GM21423 (cell line): Measurements from ENCODE around the gene BCCIP.
A peak's percentile ranks its signal among the peaks of the same experiment; 100 is the strongest.

Source experiments
- ATAC-seq: cut with Tn5 transposase; IDR thresholded peaks from one replicate; pipeline ENCODE4 v1.9.1; 2021; ENCODE audit warnings: mild to moderate bottlenecking, moderate library complexity; ENCODE audit not compliant: unreplicated experiment

BCCIP gene

GRCh38 chr10:125797424-125797823 lies 25.9 kb upstream of the BCCIP start:
- ATAC-seq, result no peak

GRCh38 chr10:125797994-125798662 lies 25.2 kb upstream of the BCCIP start:
- ATAC-seq, result no peak

GRCh38 chr10:125799451-125800182 lies 23.7 kb upstream of the BCCIP start:
- ATAC-seq, result no peak

- no peak for ATAC-seq
Measured at GRCh38 chr10:125801574-125801973, 21.8 kb upstream of the BCCIP start.

- no peak for ATAC-seq
Measured at GRCh38 chr10:125802131-125802530, 21.2 kb upstream of the BCCIP start.

GRCh38 chr10:125802739-125803138 lies 20.6 kb upstream of the BCCIP start:
- ATAC-seq, result no peak

- ATAC-seq, result no peak
Measured at GRCh38 chr10:125808047-125808446, 15.3 kb upstream of the BCCIP start.

GRCh38 chr10:125811251-125811650 lies 12.1 kb upstream of the BCCIP start:
- ATAC-seq, result no peak

- no peak for ATAC-seq
Measured at GRCh38 chr10:125812128-125812750, 11.1 kb upstream of the BCCIP start.

- no peak for ATAC-seq
Measured at GRCh38 chr10:125815764-125816163, 7.6 kb upstream of the BCCIP start.

- ATAC-seq, result no peak
Measured at GRCh38 chr10:125816548-125816947, 6.8 kb upstream of the BCCIP start.

- no peak for ATAC-seq
Measured at GRCh38 chr10:125817337-125817946, 5.9 kb upstream of the BCCIP start.

- ATAC-seq, result peak; percentile 55
Measured at GRCh38 chr10:125820701-125821100, 2.6 kb upstream of the BCCIP start.

- ATAC-seq, result no peak
Measured at GRCh38 chr10:125823663-125824251, 411 bp downstream of the BCCIP start.

- no peak for ATAC-seq
Measured at GRCh38 chr10:125824736-125825135, 1.4 kb downstream of the BCCIP start.

GRCh38 chr10:125827133-125827532 lies 3.8 kb downstream of the BCCIP start:
- no peak for ATAC-seq

- ATAC-seq, result no peak
Measured at GRCh38 chr10:125828311-125828710, 5.0 kb downstream of the BCCIP start.

GRCh38 chr10:125836746-125837145 lies 13.4 kb downstream of the BCCIP start:
- no peak for ATAC-seq

GRCh38 chr10:125838802-125839575 lies 15.6 kb downstream of the BCCIP start:
- ATAC-seq, result no peak

GRCh38 chr10:125840406-125840805 lies 17.1 kb downstream of the BCCIP start:
- no peak for ATAC-seq

- ATAC-seq, result no peak
Measured at GRCh38 chr10:125840955-125841354, 17.6 kb downstream of the BCCIP start.
